ENCODE results near the gene NUTF2.
"Not testable (repeated sequence)": the region's sequence is repeated elsewhere in the genome, so short reads cannot be mapped to it uniquely, and the experiment has no call there.

The NUTF2 gene

DNA sequence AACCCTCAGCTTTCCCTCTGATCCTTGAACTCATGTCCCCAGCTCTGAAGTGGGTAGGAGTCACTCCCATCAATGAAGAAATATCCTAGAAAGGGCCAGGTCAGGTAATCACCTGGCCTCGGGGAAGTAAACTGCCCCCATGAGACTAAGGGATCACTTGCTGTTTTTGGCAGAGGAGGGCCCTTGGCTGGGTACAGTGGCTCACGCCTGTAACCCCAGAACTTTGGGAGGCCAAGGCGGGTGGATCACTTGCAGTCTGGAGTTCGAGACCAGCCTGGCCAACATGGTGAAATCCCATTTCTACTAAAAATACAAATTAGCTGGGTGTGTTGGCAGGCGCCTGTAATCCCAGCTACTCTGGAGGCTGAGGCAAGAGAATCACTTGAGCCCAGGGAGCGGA, 17.3 kb downstream of the NUTF2 start:
- DNase-seq (ENCODE audit: low read depth): not testable (repeated sequence)

DNA sequence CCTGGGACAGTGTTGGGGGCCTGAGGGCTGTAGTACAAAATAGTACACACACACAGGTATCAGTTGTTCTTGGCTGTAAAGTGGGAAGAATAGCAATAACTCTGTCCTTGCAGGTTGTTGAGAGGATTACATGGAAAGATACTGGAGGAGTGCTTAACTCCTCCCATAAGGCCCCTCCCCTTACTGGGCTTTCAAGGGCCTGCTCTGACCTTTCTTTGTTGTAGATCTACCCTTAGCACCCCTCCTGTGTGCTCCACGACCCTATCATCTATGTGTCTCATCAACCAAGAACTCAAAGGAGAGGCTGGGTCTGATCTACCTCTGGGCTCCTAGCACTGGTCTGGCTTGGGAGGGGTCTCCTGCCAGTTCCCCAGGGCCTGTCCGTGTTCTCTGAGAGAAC, 17.9 kb downstream of the NUTF2 start:
- DNase-seq (ENCODE audit: low read depth): no peak

- DNase-seq (ENCODE audit: low read depth): no peak
Observed at GRCh38 chr16:67865318-67865717, 18.6 kb downstream of the NUTF2 start.

DNA sequence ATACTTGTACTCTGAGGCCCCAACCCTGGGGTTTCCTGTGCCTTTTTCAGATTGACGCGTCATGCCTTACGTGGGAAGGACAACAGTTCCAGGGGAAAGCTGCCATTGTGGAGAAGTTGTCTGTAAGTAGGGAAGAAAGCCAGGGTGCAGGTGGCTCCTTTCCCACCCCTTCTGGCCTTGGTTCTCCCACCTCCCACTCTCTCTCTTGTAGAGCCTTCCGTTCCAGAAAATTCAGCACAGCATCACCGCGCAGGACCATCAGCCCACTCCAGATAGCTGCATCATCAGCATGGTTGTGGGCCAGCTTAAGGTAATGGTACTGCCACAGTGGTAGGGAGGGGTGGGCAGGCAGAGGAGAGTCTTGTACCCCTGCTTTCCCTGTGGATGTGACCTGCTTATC, 21.6 kb downstream of the NUTF2 start:
- no peak for DNase-seq (ENCODE audit: low read depth)

GRCh38 chr16:67869653-67870052, 22.9 kb downstream of the NUTF2 start:
- DNase-seq (ENCODE audit: low read depth): no peak

DNA sequence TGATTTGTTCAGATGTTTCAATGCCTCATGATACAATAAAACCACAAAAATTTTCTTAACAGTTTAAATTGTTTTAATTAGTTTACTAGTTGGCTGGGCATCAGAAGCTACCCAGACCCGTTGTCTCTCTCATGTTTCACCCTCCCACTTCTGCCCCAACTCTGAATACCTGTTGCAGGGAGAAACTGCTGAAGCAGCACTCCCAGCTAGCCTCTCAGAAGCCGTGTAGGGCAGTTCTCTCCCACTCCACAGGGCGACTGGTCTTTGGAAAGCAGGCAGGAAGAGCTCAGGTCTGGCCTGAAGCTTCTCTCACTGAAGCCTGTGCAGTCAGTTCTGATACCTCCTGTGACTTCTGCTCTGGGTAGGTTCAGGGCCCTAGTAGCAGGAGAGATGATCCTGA, 24.5 kb downstream of the NUTF2 start:
- DNase-seq (ENCODE audit: low read depth): no peak

- no peak for DNase-seq (ENCODE audit: low read depth)
Observed at GRCh38 chr16:67872131-67872630, 25.4 kb downstream of the NUTF2 start.

GRCh38 chr16:67872631-67873434, 26.1 kb downstream of the NUTF2 start, which contains the start of gene EDC4:
TSS of gene EDC4 (plus strand) at chr16:67873052. CDS start at chr16:67873262, 210 bp downstream.
- peak; percentile 81 for DNase-seq (ENCODE audit: low read depth)

DNA sequence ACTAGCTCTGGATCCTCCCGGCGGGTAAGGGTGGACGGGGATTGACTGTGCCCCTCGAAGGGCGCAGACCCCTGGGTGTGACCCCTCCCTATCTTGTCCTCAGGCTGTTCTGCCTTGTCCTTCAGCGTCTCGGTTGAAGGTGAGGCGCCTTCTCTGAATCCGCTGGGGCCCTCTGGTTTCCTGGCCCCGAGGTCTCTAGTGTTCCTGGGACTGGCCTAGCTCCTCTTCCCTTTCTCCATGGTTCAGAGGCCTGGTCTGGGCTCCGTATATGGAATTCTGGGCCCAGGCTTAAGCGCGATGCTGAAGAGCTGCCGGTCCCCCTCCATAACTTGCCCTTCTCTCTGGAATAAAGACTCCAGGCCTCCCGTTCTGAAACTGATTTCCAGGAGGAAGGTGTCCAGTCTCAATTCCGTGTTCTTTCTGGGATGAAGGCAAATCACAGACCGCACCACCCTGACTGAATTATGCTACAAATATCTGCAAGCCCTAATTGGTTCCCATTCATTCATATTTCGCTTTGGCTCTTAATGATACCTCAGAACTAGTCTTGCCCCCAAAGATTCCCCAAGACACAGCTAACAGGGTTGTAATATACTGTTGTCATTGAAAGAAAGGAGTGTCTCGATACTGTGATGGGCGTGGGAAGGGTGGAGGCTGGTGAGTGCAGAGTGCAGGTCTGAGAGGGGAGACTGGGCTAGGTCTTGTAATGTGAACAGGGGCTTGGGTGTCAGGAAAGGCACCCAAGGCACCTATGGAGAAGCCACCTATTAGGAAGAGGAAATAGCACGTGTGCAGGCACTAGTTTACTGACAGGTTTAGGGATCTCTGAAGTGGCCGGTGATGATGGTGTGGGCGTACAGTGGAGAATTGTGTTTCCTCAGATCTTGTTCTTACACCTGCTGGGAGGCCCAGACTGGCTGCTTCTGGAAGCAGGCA, 27.0 kb downstream of the NUTF2 start:
- DNase-seq (ENCODE audit: low read depth): no peak

DNA sequence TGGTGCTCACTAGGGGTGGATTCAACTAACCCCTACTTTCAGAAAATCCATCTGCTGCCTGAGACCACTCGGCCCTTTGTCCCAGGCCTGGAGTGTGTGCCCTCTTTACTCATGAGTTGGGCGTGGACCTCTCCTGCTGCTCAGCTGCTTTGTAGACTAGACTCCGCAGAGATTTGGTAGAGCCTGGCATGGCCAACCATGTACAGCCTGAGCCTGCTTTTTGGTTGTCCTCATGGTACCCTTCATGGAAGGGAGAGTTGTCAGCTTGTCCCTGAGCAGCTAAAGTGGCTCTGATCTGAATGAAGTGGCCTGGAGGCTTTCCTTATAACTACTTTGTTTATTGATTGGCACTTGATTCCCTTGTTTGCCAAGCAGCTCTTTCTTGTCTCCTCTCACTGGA, 27.6 kb downstream of the NUTF2 start:
- no peak for DNase-seq (ENCODE audit: low read depth)

GRCh38 chr16:67877064-67877463, 30.3 kb downstream of the NUTF2 start:
- no peak for DNase-seq (ENCODE audit: low read depth)

- no peak for DNase-seq (ENCODE audit: low read depth)
Observed at GRCh38 chr16:67878232-67878631, 31.5 kb downstream of the NUTF2 start.

GRCh38 chr16:67878846-67879245, 32.1 kb downstream of the NUTF2 start:
- no peak for DNase-seq (ENCODE audit: low read depth)

DNA sequence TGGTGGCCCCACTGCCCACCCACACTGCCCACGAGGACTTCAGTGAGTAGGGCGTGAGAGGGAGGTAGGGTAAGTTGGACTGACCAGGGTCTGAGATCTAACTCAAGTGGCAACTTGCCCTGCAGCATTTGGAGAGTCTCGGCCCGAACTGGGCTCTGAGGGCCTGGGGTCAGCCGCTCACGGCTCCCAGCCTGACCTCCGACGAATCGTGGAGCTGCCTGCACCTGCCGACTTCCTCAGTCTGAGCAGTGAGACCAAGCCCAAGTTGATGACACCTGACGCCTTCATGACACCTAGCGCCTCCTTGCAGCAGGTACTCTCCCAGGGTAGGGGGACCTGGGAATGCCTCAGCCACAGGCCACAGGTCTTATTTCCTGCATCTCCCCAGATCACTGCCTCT, 32.7 kb downstream of the NUTF2 start:
- no peak for DNase-seq (ENCODE audit: low read depth)

DNA sequence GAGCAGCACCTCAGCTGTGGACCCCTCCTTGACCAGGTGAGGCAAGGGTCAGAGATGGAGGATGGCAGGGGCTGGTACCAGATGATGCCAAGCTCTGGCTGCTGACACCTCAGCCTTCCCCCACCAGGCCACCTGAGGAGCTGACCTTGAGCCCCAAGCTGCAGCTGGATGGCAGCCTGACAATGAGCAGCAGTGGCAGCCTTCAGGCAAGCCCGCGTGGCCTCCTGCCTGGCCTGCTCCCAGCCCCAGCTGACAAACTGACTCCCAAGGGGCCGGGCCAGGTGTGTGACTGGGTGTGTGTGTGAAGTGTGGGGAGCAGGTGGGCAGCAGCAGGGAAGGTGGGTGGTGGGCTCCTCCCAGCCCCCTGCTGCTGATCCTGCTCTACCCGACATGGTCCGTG, 33.2 kb downstream of the NUTF2 start:
- no peak for DNase-seq (ENCODE audit: low read depth)

GRCh38 chr16:67880584-67880983, 33.9 kb downstream of the NUTF2 start:
- no peak for DNase-seq (ENCODE audit: low read depth)

GRCh38 chr16:67881621-67882161, 35.0 kb downstream of the NUTF2 start:
- no peak for DNase-seq (ENCODE audit: low read depth)

DNA sequence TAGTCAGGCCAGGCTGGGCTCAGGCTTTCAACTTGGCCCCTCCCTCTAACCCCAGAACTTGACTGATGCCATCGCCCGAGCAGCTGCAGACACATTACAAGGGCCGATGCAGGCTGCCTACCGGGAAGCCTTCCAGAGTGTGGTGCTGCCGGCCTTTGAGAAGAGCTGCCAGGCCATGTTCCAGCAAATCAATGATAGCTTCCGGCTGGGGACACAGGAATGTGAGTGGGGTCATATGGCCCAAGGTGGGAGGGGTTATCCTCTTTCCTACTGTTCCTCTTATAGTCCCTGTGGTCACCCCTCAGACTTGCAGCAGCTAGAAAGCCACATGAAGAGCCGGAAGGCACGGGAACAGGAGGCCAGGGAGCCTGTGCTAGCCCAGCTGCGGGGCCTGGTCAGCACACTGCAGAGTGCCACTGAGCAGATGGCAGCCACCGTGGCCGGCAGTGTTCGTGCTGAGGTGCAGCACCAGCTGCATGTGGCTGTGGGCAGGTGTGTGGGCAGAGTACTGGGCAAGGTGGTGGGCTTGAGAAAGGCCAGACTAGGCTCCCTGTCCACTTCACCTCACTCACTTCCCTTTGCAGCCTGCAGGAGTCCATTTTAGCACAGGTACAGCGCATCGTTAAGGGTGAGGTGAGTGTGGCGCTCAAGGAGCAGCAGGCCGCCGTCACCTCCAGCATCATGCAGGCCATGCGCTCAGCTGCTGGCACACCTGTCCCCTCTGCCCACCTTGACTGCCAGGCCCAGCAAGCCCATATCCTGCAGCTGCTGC, 35.8 kb downstream of the NUTF2 start:
- DNase-seq (ENCODE audit: low read depth): no peak

GRCh38 chr16:67883146-67883871, 36.6 kb downstream of the NUTF2 start:
- no peak for DNase-seq (ENCODE audit: low read depth)

- peak; percentile 71 for DNase-seq (ENCODE audit: low read depth)
Observed at GRCh38 chr16:67883872-67884261, 37.1 kb downstream of the NUTF2 start.

DNA sequence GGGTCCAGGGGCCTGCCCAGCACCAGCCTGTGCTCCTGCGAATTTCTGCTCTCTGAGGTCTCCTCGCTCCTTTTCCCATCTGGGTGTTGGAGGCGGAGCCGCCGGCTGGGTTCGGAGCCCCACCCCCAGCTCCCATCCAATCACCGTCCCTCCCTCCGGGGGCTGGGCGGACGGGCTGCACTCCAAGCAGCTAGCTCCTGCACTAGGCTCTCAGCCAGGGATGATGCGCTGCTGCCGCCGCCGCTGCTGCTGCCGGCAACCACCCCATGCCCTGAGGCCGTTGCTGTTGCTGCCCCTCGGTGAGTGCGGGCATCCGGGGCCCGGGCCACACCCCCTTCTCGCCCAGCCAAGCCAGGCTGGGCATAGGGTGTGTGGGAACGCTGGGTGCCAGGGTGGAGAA, 38.0 kb downstream of the NUTF2 start, which contains the start of gene NRN1L:
TSS of gene NRN1L (plus strand) at position 202 of the 400 bp plus-strand sequence. CDS start at position 221, 19 bp downstream.
- no peak for DNase-seq (ENCODE audit: low read depth)
